ENCODE data around the gene ECT2. TPM values are rescaled to one million over a fixed set of nuclear protein-coding genes. Genes with fewer than 3 reads are reported as not detected.
"Not testable (repeated sequence)": the region's sequence is repeated elsewhere in the genome, so short reads cannot be mapped to it uniquely, and the experiment has no call there.

ECT2 gene
- 10 to 100 TPM; 27.1 to 29.8 TPM for total RNA-seq

DNA sequence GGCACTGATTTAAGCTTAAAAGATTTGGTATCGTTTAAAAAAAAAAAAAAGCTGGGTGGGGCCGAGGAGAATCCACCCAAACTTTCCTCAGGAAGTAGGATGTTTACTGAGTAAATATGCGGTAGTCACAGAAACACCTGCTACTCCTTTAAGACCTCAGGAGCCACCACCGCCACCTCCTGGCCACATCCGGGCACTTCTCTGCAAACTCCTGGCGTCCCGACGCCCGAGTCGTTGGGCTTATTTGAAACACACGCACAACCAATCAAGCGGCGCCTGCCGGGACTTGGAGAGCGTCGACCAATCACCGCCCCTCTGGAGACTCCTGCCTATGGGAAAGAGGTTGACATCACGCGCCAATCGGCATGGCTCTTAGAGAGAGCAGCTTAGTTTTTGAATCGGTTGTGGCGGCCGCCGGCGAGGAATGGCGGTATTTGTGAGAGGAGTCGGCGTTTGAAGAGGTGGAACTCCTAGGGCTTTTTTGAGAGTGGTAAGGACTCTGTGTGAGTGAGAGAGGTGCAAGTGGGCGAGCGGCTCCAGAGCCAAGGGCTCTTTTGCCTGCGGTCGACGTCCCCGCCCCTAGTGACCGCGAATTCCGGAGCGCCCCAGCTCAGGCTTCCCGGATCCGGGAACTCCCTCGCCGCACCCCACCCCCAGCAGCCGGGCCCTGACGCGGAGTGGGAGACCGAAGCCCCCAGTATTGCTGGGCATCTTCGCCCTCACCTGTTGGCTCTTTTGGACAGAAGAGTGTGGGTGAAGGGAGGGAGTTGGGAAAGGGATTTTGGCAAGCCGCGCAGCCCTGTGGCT, at the start of gene ECT2:
Gene ECT2, plus strand, starts transcription at position 359 of the 807 bp plus-strand sequence. CDS start 3,805 bp downstream, outside the sequence.
- Mint-ChIP-seq H3K27ac (peak within 1 kb of the TSS; percentile 98), H3K9me3 (no peaks in the 10 kb centered on the region), H3K36me3 (ENCODE audit: low read depth) (peaks cover 11% of the 10 kb centered on the region), H3K4me1 (ENCODE audit: low read depth) (peaks cover 13% of the 10 kb centered on the region), H3K4me3 (peak within 1 kb of the TSS; percentile 89), H3K27me3 (no peaks in the 10 kb centered on the region)
- CTCF ChIA-PET = interaction anchor here (0.8 to 3.6 kb wide), 8 partner anchors 20 to 531 kb away, joined by 3 to 13 read pairs (median 4); partner anchors contain the start of gene NCEH1
- ATAC-seq = peak; percentile 99
- DNase-seq = peak; percentile 100
- POLR2A ChIA-PET = interaction anchor here (0.6 to 1.4 kb wide), 6 partner anchors 13 to 708 kb away, joined by 3 to 5 read pairs (median 4); partner anchors contain the start of gene NCEH1
- intact Hi-C loops (cut with micrococcal nuclease) = no loop called here
- peak; percentile 36 for TF ChIP-seq CTCF (IDR thresholded peaks at IDR 0.05)

- Mint-ChIP-seq H3K9me3 (no peaks in the 10 kb centered on the region), H3K36me3 (ENCODE audit: low read depth) (no peaks in the 10 kb centered on the region), H3K27me3 (no peaks in the 10 kb centered on the region), H3K4me1 (ENCODE audit: low read depth) (no peaks in the 10 kb centered on the region), H3K27ac (no peak overlapping the region), H3K4me3 (no peak overlapping the region)
- ChIA-PET POLR2A (interaction anchor here (0.6 kb wide), 1 partner anchor 15 kb away, joined by 3 read pairs; no protein-coding TSS in a partner anchor), CTCF (interaction anchor here (0.7 to 3.2 kb wide), 4 partner anchors 9 to 49 kb away, joined by 3 to 13 read pairs (median 6); partner anchors contain the start of genes ECT2 and NCEH1)
- no peak for DNase-seq
- no peak for TF ChIP-seq CTCF (IDR thresholded peaks at IDR 0.05)
- no peak for ATAC-seq
- intact Hi-C loops (cut with micrococcal nuclease) = no loop called here
Measured at GRCh38 chr3:172700936-172701455, 49.5 kb upstream of the ECT2 start.

- Mint-ChIP-seq H3K4me1 (ENCODE audit: low read depth) (no peaks in the 10 kb centered on the region), H3K9me3 (no peaks in the 10 kb centered on the region), H3K36me3 (ENCODE audit: low read depth) (no peaks in the 10 kb centered on the region), H3K4me3 (no peak overlapping the region), H3K27ac (no peak overlapping the region), H3K27me3 (no peaks in the 10 kb centered on the region)
- no peak for TF ChIP-seq CTCF (IDR thresholded peaks at IDR 0.05)
- intact Hi-C loops (cut with micrococcal nuclease) = no loop called here
- ATAC-seq (no peak), DNase-seq (no peak)
- POLR2A ChIA-PET = no interaction called here
- CTCF ChIA-PET = interaction anchor here (1.0 to 3.2 kb wide), 3 partner anchors 9 to 29 kb away, joined by 3 to 13 read pairs (median 4); partner anchors contain the start of gene NCEH1
Measured at GRCh38 chr3:172701751-172702150, 48.8 kb upstream of the ECT2 start.

- no peaks in the 10 kb centered on the region for H3K27me3 Mint-ChIP-seq
- ChIA-PET POLR2A (no interaction called here), CTCF (interaction anchor here (0.9 to 3.2 kb wide), 4 partner anchors 9 to 29 kb away, joined by 3 to 13 read pairs (median 4); partner anchors contain the start of gene NCEH1)
Measured at GRCh38 chr3:172702256-172702655, 48.3 kb upstream of the ECT2 start.

GRCh38 chr3:172702731-172703130, 47.8 kb upstream of the ECT2 start:
- POLR2A ChIA-PET; H3K36me3 Mint-ChIP-seq (ENCODE audit: low read depth); H3K4me3 Mint-ChIP-seq; H3K9me3 Mint-ChIP-seq; H3K27me3 Mint-ChIP-seq; H3K4me1 Mint-ChIP-seq (ENCODE audit: low read depth); ATAC-seq; intact Hi-C loops (cut with micrococcal nuclease); H3K27ac Mint-ChIP-seq; DNase-seq: not testable (repeated sequence)
- CTCF ChIA-PET = interaction anchor here (0.9 to 1.6 kb wide), 2 partner anchors 26 to 29 kb away, joined by 3 to 4 read pairs; no protein-coding TSS in a partner anchor

More at GRCh38 chr3:172702256-172702655, 48.3 kb upstream of the ECT2 start:
- no peaks in the 10 kb centered on the region for H3K36me3 Mint-ChIP-seq (ENCODE audit: low read depth)
- no peak overlapping the region for H3K4me3 Mint-ChIP-seq
- no peaks in the 10 kb centered on the region for H3K4me1 Mint-ChIP-seq (ENCODE audit: low read depth)
- TF ChIP-seq CTCF (IDR thresholded peaks at IDR 0.05) = no peak
- H3K9me3 Mint-ChIP-seq = no peaks in the 10 kb centered on the region
- H3K27ac Mint-ChIP-seq = no peak overlapping the region
- intact Hi-C loops (cut with micrococcal nuclease) = no loop called here
- no peak for ATAC-seq
- no peak for DNase-seq
